Hematopoietic multipotent progenitor cell treated with erythropoietin and hydrocortisone succinate and interleukin-3 and kit ligand, for 4 days (in vitro differentiated cells): ENCODE measurements around the gene DNM3.

Source experiments
- DNase-seq: peaks from one replicate; pipeline ENCODE4 v3.0.0-alpha.2; 2015

Gene DNM3

GRCh38 chr1:171819946-171820345, 21.4 kb upstream of the DNM3 start:
- DNase-seq = no peak

GRCh38 chr1:171826973-171827372, 14.3 kb upstream of the DNM3 start:
- no peak for DNase-seq

GRCh38 chr1:171828794-171829193, 12.5 kb upstream of the DNM3 start:
- DNase-seq = peak; percentile 42

GRCh38 chr1:171833091-171833825, 8.0 kb upstream of the DNM3 start:
- DNase-seq = peak; percentile 58

- DNase-seq = no peak
These were observed 6.5 kb upstream of the DNM3 start for GRCh38 chr1:171834821-171835220.

GRCh38 chr1:171835891-171836290, 5.4 kb upstream of the DNM3 start:
- DNase-seq = no peak

GRCh38 chr1:171841931-171842761, 848 bp downstream of the DNM3 start:
- DNase-seq = peak; percentile 40

- DNase-seq = no peak
These were observed 3.1 kb downstream of the DNM3 start for GRCh38 chr1:171844381-171844780.

- DNase-seq = no peak
These were observed 4.7 kb downstream of the DNM3 start for GRCh38 chr1:171845998-171846397.

GRCh38 chr1:171849245-171849898, 8.1 kb downstream of the DNM3 start:
- DNase-seq = no peak

GRCh38 chr1:171850651-171851350, 9.5 kb downstream of the DNM3 start:
- peak; percentile 27 for DNase-seq

GRCh38 chr1:171852272-171852671, 11.0 kb downstream of the DNM3 start:
- DNase-seq = no peak

GRCh38 chr1:171855381-171855780, 14.1 kb downstream of the DNM3 start:
- DNase-seq = peak; percentile 32

- DNase-seq = no peak
These were observed 17.4 kb downstream of the DNM3 start for GRCh38 chr1:171858696-171859095.

- no peak for DNase-seq
These were observed 19.4 kb downstream of the DNM3 start for GRCh38 chr1:171860696-171861095.

- no peak for DNase-seq
These were observed 22.2 kb downstream of the DNM3 start for GRCh38 chr1:171863531-171863930.

- no peak for DNase-seq
These were observed 23.0 kb downstream of the DNM3 start for GRCh38 chr1:171864308-171864707.

- no peak for DNase-seq
These were observed 23.8 kb downstream of the DNM3 start for GRCh38 chr1:171865106-171865505.

GRCh38 chr1:171867236-171867635, 25.9 kb downstream of the DNM3 start:
- DNase-seq = no peak

- DNase-seq = peak; percentile 31
These were observed 27.0 kb downstream of the DNM3 start for GRCh38 chr1:171868217-171868803.

- DNase-seq = no peak
These were observed 27.8 kb downstream of the DNM3 start for GRCh38 chr1:171869097-171869496.

GRCh38 chr1:171871848-171872247, 30.6 kb downstream of the DNM3 start:
- DNase-seq = no peak

GRCh38 chr1:171872430-171872829, 31.1 kb downstream of the DNM3 start:
- no peak for DNase-seq
